HG03025 (cell line): ENCODE measurements around the gene TCF20.

ENCODE experiments used
- ATAC-seq: cut with Tn5 transposase; IDR thresholded peaks from one replicate; pipeline ENCODE4 v1.9.1; 2021; ENCODE audit warnings: mild to moderate bottlenecking, moderate library complexity; ENCODE audit not compliant: unreplicated experiment, low FRiP score

The TCF20 gene

GRCh38 chr22:42283278-42284201, 13.1 kb upstream of the TCF20 start:
- no peak for ATAC-seq

GRCh38 chr22:42282943-42283277, 12.5 kb upstream of the TCF20 start:
- ATAC-seq: no peak

- no peak for ATAC-seq
These were observed 11.9 kb upstream of the TCF20 start for GRCh38 chr22:42282252-42282942.

GRCh38 chr22:42281706-42282251, 11.3 kb upstream of the TCF20 start:
- no peak for ATAC-seq

DNA sequence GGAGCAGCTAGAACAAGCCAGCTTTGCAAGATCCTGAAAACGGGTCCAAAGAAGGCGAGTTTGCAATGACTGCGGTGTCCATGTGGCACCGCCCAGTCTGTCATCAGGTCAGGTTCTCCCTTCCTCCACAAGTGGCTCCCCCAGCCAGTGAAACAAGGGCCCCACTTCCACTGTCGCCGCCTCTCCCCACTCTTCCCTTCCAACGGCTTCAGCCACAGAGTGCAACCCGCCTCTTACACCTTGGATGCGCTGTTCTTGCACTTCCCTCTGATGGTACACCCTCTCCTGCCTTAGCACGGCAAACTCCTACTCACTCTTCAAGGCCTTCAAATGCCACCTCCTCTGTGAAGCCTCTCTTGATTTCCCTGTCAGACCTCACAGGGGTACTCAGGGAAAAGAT, 10.8 kb upstream of the TCF20 start:
- ATAC-seq: no peak

DNA sequence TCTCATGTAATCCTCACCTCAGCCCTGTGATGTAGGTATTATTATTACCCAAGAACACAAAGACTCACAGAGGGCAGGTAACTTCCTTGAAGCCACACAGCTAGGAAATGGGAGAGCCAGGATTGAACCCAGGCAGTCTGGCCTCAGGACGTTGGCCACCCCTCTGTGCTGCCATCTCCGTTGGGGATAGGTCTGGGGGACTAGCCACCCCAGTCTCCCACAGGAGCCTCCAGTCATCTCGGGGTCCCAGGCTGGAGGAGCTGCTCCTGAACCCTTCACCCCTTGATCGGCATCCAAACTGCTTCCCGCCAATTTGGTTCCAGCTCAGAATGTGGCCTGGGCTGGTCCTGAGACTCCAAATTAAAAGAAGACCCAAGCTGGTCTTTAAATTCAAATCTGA, 10.4 kb upstream of the TCF20 start:
- no peak for ATAC-seq

- ATAC-seq: no peak
These were observed 9.7 kb upstream of the TCF20 start for GRCh38 chr22:42280140-42280539.

- no peak for ATAC-seq
These were observed 9.1 kb upstream of the TCF20 start for GRCh38 chr22:42279425-42280020.

DNA sequence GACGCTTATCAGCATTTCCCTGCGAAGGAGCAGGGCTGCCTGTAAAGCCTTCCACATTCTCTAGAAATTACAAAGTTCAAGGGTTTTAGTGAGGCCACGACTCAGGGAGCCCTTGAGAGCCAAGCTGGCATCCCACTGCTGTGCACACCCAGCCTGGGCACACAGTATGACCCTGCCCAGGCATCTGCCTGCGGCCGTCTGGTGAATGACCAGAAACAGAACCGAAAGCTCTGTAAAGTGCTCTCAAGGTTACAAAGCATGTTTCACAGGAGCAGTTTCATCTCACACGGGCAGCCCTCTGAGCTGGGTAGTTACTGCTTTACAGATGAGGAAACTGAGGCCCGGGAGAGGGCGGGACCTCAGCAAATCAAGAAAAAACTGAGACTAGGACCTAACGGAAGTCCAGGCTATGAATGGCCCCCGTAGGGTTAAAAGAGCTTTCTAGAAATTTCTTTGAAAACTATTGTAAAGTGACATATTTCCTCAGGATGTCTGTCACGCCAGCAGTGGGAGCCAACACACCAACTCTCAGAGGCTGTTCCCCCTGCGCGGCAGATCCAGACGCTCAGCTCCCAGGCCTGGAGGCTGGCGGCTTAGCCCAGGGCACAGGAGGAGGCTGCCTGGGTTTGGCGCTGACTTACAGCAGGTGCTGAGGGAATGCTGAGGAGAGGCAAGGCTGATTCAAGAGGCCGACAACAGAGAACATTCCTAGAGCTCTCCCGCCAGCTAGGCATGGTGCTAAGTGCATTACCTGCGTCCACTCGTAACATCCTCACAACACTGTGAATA, 7.7 kb upstream of the TCF20 start:
- ATAC-seq: no peak

DNA sequence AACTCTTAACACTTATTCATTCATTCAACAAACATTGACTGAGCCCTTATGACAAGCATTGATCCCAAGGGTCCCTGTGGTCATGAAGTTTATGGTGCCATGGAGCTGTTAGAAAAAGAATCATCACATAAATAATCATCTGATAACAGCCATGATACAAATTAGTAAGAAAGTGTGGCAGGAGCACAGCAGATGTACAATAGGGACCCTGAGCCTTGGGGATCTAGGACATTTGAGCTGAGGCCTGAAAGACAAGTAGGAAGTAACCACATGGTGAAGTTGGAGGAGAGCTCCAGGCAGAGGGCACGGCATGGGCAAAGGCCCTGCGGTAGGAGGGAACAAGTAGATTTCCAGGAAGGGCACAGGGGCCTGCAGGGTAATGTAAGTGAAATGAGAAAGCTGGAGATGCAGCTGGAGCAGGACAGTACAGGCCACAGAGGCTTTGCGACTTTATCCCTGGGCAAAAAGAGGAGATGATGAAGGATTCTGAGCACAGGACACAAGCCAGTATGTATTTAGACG, 6.8 kb upstream of the TCF20 start:
- no peak for ATAC-seq

GRCh38 chr22:42275970-42276369, 5.5 kb upstream of the TCF20 start:
- no peak for ATAC-seq

DNA sequence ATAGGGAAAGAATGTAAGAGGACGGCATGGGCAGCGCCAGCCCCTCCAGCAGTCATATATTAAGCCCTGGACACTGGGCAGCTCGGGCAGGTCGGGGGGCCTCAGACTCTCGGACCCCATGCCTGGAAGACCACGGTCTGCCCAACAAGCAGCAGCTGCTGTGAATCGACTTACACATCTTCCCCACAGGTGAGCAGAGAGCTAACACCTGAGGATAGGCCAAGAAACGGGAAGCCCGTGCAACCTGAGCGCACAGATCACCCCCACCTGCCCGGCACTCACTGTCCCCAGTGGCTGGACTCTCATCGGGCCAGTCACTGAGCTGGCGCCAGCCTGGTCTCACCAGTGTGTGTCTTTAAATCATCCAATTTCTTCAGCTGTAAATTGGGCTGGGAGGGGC, 4.7 kb upstream of the TCF20 start:
- ATAC-seq: no peak

- no peak for ATAC-seq
These were observed 3.5 kb upstream of the TCF20 start for GRCh38 chr22:42273855-42274451.

GRCh38 chr22:42272431-42272999, 2.1 kb upstream of the TCF20 start:
- ATAC-seq: no peak

- ATAC-seq: no peak
These were observed 1.5 kb upstream of the TCF20 start for GRCh38 chr22:42271906-42272305.

GRCh38 chr22:42271191-42271813, 849 bp upstream of the TCF20 start:
- ATAC-seq: no peak

- peak; percentile 28 for ATAC-seq
These were observed 310 bp downstream of the TCF20 start for GRCh38 chr22:42270176-42270509.

DNA sequence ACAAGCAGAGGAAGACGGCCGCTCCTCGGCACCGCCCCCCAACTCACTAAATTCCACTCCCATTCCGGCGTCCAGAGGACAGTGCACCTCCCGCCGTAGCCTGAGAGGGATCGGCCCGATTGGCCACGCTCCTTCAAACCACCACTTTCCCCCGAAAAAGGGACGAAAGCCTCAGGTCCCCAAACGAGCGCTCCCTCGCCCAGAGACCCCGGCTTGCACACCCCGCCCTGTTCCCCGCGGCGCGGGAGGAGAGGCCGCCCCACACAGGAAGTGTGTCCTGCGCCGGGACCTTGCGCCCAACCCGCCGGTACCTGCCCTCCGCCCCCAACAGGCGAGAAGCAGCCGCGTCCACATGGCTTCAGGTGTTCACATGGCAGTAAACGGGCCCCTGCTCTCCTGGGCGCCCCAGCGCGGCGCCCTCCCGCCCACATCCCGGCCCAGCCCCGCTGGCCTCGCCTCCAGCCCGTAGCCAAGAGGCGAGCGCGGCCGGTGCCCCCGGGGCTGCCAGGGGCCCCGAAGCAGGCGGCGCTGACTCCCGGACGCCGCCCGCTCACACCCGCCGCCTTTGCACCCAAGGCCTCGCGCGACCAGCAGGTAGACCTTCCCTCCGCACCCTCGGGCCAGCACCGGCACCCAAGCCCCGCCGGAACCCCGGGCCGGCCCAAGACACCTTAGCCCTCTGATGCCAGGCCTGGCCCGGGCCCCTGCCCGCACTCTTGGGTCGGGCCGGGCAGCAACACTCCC, 849 bp downstream of the TCF20 start:
- peak; percentile 36 for ATAC-seq
